Left renal pelvis (tissue), 4 donors: ENCODE measurements around the gene VRK2. TPM values are rescaled to one million over a fixed set of nuclear protein-coding genes. Genes with fewer than 3 reads are reported as not detected.

ENCODE experiments used
- polyA plus RNA-seq, 4 donors: library from polyadenylated mRNA; unstranded; fragments of 120-200 nt; gene quantifications; one replicate each; pipeline ENCODE4 v1.2.1, GENCODE V29; 2013; ENCODE audit not compliant: insufficient read length in 4 of 4

VRK2 gene
- polyA plus RNA-seq, 4 donors, result 18.5 to 25.8 (median 22.1) TPM

Other genes starting within 250 kb of the VRK2 start
- 10 to 100 TPM; 46.8 to 63.6 (median 55.7) TPM for gene FANCL, start 194.5 kb downstream of the VRK2 start, polyA plus RNA-seq